OCI-LY3 (cell line): ENCODE measurements around the gene MTIF3.

Experiments used
- EZH2phosphoT487 ChIP-seq: fragments of 200-600 bp; shearing (Covaris generic); IDR thresholded peaks from 2 replicates; pipeline ENCODE4 v1.6.1; 2018; ENCODE audit warnings: antibody characterized with exemption, mixed run types, low read depth
- TF ChIP-seq, protein P1 (sequence below): fragments of 200-600, 300-600 bp; sonication (generic); IDR thresholded peaks from 2 replicates; pipeline ENCODE4 v1.5.1; 2014; ENCODE audit warnings: antibody characterized with exemption, low read length, low read depth

DNA sequence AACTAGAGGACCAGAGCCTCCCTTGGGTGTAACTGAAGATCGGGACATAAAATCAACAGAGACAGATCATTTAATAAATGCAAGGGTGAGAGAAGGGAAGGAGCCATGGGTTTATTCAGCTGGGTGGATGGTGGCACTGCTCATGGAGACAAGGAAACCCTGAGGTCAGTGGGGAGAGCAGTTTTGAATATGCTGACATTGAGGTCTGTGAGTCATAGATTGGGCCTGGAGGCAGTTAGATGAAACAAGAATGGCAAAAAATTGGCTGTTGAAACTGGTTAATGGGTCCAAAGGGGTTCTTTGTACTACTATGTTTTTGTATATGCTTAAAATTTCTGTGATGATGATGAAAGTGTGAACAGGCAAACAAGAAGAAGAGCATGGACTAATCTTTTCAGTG is 31.0 kb downstream of the MTIF3 start:
- no peak for TF ChIP-seq EZH2phosphoT487
- TF ChIP-seq, protein P1, sequence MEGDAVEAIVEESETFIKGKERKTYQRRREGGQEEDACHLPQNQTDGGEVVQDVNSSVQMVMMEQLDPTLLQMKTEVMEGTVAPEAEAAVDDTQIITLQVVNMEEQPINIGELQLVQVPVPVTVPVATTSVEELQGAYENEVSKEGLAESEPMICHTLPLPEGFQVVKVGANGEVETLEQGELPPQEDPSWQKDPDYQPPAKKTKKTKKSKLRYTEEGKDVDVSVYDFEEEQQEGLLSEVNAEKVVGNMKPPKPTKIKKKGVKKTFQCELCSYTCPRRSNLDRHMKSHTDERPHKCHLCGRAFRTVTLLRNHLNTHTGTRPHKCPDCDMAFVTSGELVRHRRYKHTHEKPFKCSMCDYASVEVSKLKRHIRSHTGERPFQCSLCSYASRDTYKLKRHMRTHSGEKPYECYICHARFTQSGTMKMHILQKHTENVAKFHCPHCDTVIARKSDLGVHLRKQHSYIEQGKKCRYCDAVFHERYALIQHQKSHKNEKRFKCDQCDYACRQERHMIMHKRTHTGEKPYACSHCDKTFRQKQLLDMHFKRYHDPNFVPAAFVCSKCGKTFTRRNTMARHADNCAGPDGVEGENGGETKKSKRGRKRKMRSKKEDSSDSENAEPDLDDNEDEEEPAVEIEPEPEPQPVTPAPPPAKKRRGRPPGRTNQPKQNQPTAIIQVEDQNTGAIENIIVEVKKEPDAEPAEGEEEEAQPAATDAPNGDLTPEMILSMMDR, result no peak
